HT1080 (cell line): ENCODE results near the gene MAFF. TPM values are rescaled to one million over a fixed set of nuclear protein-coding genes. Genes with fewer than 3 reads are reported as not detected.
A peak's percentile ranks its signal among the peaks of the same experiment; 100 is the strongest.
"Not testable (repeated sequence)": the region's sequence is repeated elsewhere in the genome, so short reads cannot be mapped to it uniquely, and the experiment has no call there.

Experiments
- DNase-seq: peaks from one replicate; pipeline ENCODE4 v3.0.0-alpha.2; 2015; ENCODE audit warnings: low read depth
- polyA plus RNA-seq, 2 experiments: library from polyadenylated mRNA; depleted of rRNA; stranded (reverse); fragments of >200 nt; gene quantifications; 2 replicates each; pipeline ENCODE4 v1.2.3, GENCODE V29; 2015
- total RNA-seq: library from RNA; depleted of rRNA; stranded (reverse); fragments of >200 nt; shearing (Covaris generic); gene quantifications from 2 replicates; pipeline ENCODE4 v1.2.3, GENCODE V29; 2014; rRNA removed

The MAFF gene
- 15.0 and 18.9 TPM in 2 replicates for total RNA-seq
- polyA plus RNA-seq (2015; cell fraction: cytosol; rRNA removed): 39.0 and 48.0 TPM in 2 replicates
- polyA plus RNA-seq (2015; cell fraction: nucleus; rRNA removed): 34.1 and 40.5 TPM in 2 replicates

DNA sequence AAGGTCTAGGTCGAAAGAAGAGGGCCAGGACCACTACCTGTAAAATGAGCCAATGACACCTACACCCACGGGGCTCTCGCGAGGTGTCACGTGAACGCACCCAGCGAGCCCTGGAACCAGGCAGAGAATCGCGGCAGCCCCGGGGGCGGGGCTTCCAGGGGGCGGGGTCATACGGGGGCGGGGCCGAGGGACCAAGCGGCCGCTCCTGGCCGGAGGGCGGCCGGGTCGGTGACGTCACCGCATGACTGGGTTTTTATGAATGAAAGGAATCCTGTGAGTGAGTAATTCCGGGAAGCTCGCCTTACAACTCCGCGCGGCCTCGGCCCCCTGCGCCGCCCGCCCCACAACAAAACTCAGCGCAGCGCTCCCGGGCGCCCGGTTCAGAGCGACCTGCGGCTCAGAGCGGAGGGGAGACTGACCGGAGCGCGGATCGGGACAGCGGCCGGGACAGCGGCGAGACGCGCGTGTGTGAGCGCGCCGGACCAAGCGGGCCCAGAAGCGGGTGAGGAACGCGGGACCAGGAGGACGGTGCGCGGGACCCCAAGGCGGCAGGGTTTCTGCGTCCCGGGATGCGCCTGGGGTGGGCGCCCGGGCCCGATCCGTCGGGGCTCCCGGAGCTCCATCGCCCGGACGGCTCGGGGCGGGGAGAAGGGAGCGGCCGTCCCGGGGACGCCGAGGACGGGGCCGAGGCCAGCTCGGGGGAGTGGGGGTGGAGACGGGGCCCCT is at the start of gene MAFF:
Gene MAFF, plus strand, starts transcription at position 284 of the 726 bp plus-strand sequence. CDS start 11,860 bp downstream, outside the sequence.
- DNase-seq: peak; percentile 91

DNA sequence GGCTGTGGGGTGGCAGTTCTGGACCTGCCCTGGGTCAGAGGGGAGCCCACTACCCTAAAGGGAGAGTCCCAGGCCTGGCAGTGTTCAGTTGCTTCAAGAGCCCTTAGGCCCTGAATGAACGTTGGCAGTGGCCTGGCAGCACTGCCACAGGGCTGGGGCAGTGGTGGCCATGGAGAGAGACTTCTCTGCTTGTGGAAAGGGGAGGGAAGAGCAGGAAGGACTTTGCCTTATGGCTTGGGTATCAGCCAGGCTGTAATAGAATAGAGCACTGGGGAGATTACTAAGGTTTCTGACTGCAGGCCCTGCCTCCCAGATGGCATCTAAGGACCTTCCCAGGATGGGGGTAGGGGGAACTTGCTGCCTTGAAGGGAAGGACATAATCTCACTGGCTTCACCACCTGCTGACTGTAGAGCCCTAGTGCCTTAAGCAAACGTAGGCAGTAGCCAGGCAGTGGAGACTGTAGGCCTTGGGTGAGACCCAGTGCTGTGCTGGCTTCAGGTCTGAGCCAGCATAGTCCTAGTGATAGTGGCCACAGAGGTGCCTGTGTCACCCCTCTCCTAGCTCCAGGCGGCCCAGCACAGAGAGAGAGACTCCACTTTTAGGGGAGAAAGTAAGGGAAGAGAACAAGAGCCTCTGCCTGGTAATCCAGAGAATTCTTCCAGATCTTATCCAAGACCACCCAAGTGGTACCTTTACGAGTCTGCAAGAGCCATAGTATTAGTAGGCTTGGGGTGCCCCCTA is 47.8 kb upstream of the MAFF start:
- no peak for DNase-seq

DNA sequence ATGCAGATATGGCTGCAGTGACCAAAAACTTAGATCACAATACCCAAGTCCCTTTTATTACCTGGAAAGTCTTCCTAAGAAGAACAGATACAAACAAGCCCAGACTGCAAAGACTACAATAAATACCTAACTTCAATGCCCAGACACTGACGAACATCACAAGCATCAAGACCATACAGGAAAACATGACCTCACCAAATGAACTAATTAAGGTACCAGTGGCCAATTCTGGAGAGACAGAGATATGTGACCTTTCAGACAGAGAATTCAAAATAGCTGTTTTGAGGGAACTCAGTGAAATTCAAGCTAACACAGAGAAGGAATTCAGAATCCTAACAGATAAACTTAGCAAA is 47.3 kb upstream of the MAFF start:
- not testable (repeated sequence) for DNase-seq

DNA sequence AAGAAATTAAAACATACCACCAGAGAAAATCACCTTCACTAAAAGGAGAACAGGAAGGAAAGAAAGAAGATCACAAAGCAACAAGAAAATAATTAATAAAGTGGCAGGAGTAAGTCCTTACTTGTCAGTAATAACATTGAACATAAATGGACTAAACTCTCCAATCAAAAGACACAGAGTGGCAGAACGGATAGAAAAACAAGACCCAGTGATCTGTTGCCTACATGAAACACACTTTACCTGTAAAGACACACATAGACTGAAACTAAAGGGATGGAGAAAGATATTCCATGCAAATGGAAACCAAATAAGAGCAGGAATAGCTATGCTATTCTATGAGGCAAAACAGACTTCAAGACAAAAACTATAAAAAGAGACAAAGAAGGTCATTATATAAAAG is 46.1 kb upstream of the MAFF start:
- DNase-seq: no peak

DNA sequence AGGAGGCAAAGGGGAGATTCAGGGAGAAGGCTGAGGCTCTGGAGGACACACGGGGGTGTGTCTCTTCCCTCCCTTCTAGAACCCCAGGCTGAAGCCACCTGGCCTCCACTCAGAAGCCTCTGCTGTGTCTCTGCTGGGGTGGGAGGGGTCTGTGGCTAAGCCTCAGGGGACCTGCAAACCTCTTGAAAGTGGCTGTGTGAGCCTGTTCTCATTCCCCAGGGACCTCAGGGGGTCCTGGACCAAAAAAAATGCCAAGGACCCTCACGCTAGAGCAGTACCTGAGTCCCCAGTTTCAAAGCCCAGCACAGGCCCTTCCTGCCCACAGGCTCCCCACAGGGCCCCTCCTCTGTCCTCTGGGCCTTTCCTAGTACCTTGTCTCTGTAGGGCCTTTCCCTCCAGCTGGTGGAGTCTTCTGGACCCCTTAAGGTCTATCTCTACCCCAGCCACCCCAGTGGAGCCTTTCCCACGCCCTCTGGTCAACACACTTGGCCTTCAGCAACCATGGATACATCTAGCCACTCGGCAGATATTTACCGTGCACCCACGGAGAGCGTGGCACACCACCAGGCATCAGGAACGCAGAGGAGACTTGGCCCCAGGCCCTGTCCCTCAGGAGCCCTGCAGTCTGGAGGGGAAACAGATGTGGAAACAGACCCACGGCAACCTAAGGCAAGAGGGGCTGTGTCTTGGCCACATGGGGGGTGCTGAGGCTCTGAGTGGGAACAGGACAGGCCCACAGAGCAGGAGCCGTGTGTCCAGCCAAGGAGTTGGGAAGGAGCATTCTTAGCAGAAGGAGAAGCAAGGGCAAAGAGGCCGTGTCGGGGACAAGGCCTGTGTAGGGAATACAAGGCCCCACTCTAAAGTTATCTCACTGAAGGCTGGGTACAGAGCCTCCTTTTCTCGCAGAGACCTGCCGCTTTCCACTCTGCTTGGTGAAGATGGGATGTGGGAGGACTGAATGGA is 38.6 kb upstream of the MAFF start:
- DNase-seq: no peak

DNA sequence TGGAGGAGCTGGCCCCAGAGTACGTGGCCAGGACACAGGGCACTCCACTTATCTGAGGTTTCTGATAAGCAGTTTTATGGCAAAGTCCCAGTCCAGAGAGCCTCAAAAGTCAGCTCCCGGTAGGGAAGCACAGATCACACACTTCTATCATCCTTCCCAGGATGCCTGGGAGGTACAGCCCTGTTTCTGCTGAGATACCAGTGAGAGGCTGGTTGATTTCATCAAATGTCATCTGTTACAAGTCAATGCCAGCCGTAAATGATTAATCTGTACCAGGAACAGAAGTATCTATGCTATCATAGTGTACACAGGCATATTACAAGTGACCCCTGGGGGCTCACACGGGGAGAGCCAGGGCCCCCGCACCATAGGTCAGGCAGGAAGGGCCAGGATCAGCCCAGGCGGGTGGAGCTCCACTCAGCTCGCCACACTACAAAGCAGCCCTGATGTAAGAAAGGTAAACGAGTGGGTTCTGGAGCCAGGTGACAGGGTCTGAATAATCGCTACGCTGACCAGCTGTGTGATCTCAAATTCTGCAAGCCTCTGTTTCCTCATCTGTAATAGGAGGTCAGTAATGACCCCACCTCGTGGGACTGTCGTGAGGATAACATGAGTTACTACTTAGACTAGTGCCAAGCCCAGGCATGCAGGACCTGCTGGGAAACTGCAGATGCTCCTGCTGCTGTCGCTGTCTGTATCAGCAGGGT is 37.8 kb upstream of the MAFF start:
- no peak for DNase-seq

DNA sequence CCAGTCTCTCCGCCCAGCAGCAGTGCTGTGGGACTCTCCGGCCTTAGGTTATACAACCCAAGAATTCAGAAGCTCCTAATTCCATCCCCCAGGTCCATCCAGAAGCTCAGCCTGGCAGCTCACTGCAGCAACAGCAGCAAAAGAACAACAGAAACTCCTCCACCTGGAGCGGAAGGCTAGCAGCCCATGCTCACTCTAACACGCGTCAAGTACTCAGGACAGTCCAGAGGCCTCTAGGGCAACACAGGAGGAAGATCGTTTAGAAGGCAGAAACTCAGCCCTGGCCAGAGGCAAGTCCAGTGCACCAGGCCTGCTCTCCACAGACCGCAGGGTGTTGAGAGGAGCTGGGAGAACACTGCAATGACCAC is 37.3 kb upstream of the MAFF start:
- DNase-seq: no peak

DNA sequence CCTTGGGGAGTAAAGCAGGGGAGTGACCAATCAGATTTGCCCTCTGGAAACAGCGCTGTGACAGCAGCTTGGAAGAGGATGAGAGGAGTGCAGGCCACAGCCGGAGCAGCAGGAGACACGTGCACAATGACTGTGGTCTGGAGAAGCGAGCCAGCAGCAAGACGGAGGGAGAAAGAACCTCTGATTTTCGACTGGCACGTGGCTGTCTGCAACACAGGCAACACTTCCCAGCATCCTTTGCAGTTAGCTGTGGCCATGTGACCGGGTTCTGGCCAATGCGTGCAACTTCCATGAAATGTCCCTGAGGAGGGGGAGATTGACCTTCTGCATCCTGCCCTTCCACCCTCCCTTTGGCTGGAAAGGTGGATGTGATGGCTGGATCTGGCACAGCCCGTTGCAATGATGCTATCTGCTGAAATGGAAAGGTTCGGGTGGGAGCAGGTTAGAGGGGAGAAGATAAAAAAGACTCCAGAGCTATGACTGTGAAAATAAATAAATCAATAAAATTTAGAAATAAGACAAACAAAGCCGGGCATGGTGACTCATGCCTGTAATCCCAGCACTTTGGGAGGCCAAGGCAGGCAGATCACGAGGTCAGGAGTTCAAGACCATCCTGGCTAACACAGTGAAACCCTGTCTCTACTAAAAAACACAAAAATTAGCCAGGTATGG is 35.7 kb upstream of the MAFF start:
- DNase-seq: no peak

DNA sequence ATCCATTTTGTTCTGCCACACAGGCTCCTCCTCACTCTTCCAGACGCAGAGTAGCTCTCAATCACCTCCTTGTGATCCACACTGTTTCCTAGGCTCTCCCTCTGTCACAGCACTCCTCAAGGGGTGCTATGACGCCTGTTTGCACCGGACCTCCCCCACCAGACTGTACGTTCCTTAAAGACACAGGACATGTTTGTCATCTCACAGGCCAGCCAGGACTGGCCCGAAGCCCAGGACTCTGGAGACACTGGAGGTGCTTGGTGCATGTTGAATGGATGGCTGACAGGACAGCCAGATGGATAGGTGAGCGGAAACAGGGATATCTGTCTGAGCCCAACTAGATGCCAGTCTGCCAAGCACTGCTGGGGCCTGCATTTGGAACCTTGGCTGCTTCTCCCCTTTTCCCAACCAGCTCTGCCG is 33.8 kb upstream of the MAFF start:
- DNase-seq: no peak

DNA sequence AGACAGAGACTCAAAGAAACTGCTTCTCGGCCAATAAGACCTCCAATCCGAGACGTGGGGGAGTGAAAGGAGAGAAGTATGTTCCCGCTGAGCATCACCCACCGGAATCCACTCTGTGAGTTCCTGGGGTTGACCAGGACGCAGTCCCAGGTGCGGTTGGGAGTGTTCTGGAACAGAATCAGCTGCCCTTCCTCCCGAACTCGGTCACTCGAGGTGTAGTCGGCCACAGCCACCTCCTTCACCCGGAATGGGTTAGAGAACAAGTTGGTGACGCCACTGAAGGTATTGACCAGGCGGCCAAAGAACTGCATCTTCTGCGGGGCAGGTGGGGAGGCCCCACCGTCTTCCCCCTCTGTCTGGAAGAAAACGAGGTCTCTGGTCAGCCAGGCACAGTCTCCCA is 32.7 kb upstream of the MAFF start:
- no peak for DNase-seq

DNA sequence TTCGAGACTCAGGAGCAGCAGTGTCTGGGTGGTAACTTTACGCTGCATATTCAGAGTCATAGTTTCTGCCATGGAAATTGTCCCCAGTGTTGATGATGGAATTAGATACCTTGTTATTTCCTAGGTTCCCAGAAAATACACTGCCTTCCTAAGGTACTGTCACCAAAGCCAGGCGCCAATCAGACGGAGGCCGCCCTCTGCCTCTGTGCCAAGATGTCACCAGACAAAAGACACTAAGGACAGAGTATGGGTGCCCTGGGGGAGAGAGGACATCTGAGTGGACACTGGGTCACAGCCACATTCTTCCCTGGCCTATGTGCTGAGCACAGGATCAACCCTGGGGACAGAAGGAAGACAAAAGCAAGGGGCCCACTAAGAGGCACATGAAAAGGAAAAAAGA is 31.3 kb upstream of the MAFF start:
- no peak for DNase-seq

DNA sequence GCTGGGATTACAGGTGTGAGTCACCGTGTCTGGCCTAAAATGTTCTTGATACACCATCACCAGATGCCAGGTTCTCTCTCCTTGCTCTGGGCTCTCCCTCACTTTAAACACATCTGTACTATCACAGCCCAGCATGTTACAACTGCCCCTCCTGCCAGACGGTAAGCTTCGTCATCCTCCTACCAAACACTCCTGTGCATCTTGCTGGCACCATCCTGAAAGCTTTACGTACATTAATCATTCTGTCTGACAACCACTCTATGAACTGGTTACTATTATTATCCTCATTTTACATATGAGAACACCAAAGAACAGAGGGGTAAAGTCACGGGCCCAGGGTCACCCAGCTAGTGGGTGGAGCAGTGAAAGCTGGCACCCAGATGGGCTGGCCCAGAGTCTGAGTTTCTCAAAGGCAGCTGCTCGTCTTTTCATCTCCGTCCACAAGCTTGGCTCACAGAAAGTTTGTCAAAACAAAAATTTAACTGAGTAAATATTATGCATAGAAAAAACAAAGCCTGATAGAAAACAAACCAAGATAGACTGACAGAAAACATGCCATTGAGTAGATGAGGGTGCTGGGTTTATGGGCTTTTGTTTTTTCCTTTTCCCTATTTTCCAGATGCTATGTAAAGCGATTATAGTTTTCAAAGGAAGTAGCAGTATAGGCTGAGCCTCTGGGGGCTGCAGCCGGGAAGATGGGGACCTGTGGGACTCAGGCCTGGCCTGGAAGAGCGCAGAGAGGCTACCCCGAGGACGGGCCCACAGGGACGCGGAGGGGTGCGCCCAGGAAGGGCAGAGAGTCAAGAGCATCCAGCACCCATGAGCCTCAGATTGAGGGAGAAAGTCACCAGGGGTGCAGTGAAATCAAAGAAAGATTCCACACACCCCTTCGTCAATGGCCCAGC is 29.6 kb upstream of the MAFF start:
- no peak for DNase-seq

DNA sequence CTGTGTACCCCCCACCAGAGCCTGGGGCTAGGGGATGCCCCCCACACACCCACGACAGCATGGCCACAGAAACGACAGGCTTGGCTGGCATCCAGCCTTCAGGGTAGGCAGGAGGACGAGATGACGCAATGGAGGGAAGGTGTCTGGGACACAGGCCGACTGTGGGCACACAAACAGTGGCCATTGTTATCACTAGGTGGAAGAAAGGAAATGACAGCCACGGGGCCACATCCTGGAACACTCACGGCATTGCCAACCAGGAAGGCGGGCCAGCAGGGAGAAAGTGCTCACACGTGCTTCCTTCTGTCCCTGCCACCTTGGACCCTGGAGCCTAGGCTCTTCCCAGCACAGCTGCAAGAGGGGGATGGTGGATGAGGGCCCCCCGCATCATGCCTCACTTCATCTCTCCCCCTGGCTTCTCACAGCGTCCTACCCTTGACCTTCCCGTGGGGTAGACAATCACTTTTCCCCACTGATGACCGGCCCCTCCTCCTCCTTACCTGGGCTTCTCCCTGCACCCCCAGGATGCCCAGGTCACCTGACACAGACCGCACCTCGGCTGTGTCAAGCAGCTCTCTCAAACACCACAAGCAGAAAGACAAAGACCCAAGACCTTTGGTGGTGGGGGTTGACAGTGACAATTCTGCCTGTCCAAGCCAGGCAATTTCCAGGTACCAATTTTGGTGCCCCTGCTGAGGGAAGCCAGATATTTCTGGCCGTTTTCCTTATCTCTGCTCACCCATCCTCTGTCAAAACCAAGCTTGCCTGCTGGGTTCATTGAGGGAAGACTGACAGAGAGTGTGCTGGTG is 28.8 kb upstream of the MAFF start:
- peak; percentile 80 for DNase-seq

DNA sequence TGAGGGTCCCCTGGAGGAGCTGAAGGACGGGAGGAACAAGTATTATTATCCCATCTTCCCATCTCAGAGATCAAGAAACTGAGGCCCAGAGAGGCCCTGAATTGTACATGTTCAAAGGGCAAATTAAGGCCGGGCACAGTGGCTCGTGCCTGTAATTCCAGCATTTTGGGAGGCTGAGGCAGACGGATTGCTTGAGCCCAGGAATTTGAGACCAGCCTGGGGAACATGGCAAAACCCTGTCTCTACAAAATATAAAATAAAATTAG is 28.2 kb upstream of the MAFF start:
- no peak for DNase-seq

DNA sequence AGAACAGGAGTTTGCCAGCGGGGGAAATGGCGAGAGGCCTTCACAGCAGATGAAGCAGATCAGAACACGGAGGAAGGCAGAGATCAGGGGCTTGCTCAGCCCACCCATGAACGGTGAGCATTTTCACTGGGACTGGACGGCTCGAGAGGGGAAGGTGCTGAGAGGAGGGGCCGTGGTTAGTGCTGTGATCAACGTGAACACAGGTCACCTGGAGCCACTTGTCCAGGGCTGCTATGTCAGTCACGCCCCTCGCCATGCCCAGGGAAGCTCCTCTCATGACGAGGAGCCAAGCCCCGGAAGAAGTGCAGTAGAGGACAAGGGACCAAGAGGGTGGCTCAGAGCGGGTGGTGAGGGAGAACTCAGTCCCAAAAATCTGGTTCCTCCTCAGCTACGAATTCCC is 27.2 kb upstream of the MAFF start:
- DNase-seq: no peak

DNA sequence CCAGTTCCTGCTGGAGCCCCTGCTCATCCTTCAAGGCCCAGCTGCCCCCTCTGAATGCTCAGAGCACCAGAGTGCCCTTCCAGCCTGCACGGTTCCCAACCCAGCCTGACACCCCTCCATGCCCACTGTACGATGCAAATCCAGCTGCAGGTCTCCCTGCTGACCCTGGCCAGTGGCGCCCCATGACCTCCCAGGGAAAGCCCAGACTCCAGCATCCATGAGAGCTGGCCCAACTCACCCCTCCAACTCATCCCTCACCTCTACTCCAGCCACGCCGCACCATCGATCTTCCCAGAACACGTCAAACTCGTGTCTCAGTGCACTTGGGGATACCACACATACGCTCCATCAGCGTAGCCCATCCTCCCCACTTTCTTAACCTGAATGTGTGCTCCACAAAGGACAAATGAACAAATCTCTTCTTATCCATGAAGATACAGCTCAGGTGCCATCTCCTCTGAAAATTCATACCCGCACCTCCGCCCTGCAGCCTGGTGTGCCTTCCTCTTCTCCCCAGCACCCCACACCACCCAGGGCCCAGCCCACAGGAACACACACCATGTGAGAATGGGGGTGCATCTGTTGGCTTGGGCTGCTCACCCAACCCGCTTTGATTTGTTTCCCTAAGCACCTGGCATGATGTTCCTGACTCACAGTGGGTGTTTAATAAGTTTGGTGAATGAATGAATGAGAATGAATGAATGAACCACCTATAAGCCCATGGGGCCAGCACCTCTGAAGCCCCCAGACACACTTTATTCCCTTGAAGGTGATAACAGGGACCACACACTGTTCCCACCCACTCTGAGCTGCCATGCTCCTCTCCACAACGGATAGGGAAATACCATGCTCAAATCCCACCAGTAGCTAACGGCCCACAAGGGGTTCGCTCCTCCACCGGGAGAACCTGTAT is 26.3 kb upstream of the MAFF start:
- no peak for DNase-seq

DNA sequence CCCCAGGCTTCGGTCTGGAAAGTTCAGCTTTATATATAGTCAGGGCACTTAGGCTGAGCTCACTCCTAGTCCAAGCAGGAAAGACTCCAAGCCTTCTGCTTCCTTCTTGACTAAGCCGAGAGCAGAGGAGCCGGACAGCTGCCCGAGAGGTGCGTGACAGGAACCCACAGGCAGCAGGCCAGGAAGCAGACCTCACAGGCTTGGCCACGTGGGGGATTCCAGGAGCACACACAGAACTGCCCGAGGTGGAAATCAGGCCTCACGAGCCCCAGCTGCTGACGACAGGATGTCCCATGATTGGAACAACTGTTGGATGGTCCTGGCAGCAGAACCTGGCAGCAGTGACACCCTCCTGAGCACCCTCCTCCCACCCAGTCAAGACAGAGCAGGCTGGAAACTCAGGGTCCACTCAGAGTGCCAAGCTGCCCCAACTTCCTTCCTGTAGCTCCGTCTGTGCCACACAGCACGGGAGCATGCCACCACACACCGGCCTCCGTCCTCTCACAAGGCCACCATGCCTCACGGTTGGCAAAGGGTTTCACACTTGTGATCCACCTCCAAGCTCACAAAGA is 25.5 kb upstream of the MAFF start:
- peak; percentile 50 for DNase-seq
